SK-N-SH (cell line): ENCODE measurements around the gene TMEM50A.
"Not testable (repeated sequence)": the region's sequence is repeated elsewhere in the genome, so short reads cannot be mapped to it uniquely, and the experiment has no call there.

ENCODE experiments used
- CTCF ChIP-seq: fragments of 200-600 bp; sonication (generic); IDR thresholded peaks from 2 replicates; pipeline ENCODE4 v1.6.1; 2017; ENCODE audit warnings: antibody characterized with exemption, mild to moderate bottlenecking, moderate library complexity
- ELF1 ChIP-seq: IDR thresholded peaks from 2 replicates; pipeline ENCODE4 v1.4.0; 2012
- EP300 ChIP-seq, 2 experiments: IDR thresholded peaks; 2 replicates each; pipeline versions ENCODE4 v1.4.0 to v1.6.1; 2012; ENCODE audit warnings: borderline replicate concordance in 1 of 2, low read depth in 1 of 2, low read length in 1 of 2
- FOSL2 ChIP-seq: IDR thresholded peaks from 2 replicates; pipeline ENCODE4 v1.4.0; 2012; ENCODE audit warnings: low read depth, mild to moderate bottlenecking, moderate library complexity, borderline replicate concordance
- GATA2 ChIP-seq: sonication (generic); formaldehyde crosslinking; IDR thresholded peaks from 2 replicates; pipeline ENCODE4 v1.5.0; 2020; ENCODE audit warnings: mild to moderate bottlenecking, missing genetic modification reagents
- NRF1 ChIP-seq: IDR thresholded peaks from 2 replicates; pipeline ENCODE4 v1.6.1; 2012; ENCODE audit warnings: low read depth, mild to moderate bottlenecking, low read length
- RAD21 ChIP-seq: IDR thresholded peaks from 2 replicates; pipeline ENCODE4 v1.6.1; 2012; ENCODE audit warnings: mild to moderate bottlenecking, low read length
- RCOR1 ChIP-seq: fragments of 150-350 bp; IDR thresholded peaks from 2 replicates; pipeline ENCODE4 v1.6.1; 2017; ENCODE audit warnings: antibody characterized with exemption, low read length
- SIN3A ChIP-seq: IDR thresholded peaks from 2 replicates; pipeline ENCODE4 v1.6.1; 2012; ENCODE audit warnings: low read depth, mild to moderate bottlenecking, low read length, moderate library complexity, borderline replicate concordance
- TCF12 ChIP-seq: IDR thresholded peaks from 2 replicates; pipeline ENCODE4 v1.4.0; 2012

GRCh38 chr1:25309085-25309484 lies 29.0 kb upstream of the TMEM50A start:
- not testable (repeated sequence) for TF ChIP-seq CTCF; EP300 (IDR thresholded peaks at IDR 0.05; ENCODE audit: borderline replicate concordance in 1 of 2, low read depth in 1 of 2, low read length in 1 of 2); RAD21; ELF1; NRF1; FOSL2; SIN3A; RCOR1; TCF12; GATA2 (CRISPR knock-in tag)
